HepG2 (cell line): Measurements from ENCODE around the gene PPARA. TPM values are rescaled to one million over a fixed set of nuclear protein-coding genes. Genes with fewer than 3 reads are reported as not detected.

Experiments used
- KDM5A ChIP-seq: fragments of 200-600 bp; sonication (generic); IDR thresholded peaks from 2 replicates; pipeline ENCODE4 v1.7.0; 2018; ENCODE audit warnings: antibody characterized with exemption, mild to moderate bottlenecking, low read length, borderline replicate concordance
- MAZ ChIP-seq, 2 experiments: sonication (generic) in 1 of 2; formaldehyde crosslinking in 1 of 2; IDR thresholded peaks; 2 replicates each; pipeline versions ENCODE4 v1.5.0 to v1.6.1; 2012 to 2020; ENCODE audit warnings: low read depth in 2 of 2, mild to moderate bottlenecking in 2 of 2, borderline replicate concordance in 1 of 2, improper control_type of control experiment in 1 of 2, low read length in 1 of 2, missing genetic modification reagents in 1 of 2, moderate library complexity in 1 of 2
- NFIB ChIP-seq: sonication (generic); formaldehyde crosslinking; IDR thresholded peaks from 2 replicates; pipeline ENCODE4 v1.9.0; 2021; ENCODE audit warnings: missing genetic modification reagents, mild to moderate bottlenecking, borderline replicate concordance
- SYNCRIP ChIP-seq: fragments of 200-400 bp; formaldehyde crosslinking; IDR thresholded peaks from 2 replicates; pipeline ENCODE4 v1.6.1; 2018; ENCODE audit warnings: mild to moderate bottlenecking, low read depth, low read length; ENCODE audit not compliant: insufficient read depth
- YEATS4 ChIP-seq: sonication (generic); formaldehyde crosslinking; IDR thresholded peaks from 2 replicates; pipeline ENCODE4 v1.4.0; 2020; ENCODE audit warnings: missing genetic modification reagents, borderline replicate concordance
- ZBTB7B ChIP-seq: sonication (generic); formaldehyde crosslinking; IDR thresholded peaks from 2 replicates; pipeline ENCODE4 v1.4.0; 2020; ENCODE audit warnings: missing genetic modification reagents
- ZFY ChIP-seq: sonication (generic); formaldehyde crosslinking; IDR thresholded peaks from 2 replicates; pipeline ENCODE4 v1.4.0; 2020; ENCODE audit warnings: missing genetic modification reagents
- ZNF136 ChIP-seq: sonication (generic); formaldehyde crosslinking; IDR thresholded peaks from 2 replicates; pipeline ENCODE4 v1.8.1; 2022; ENCODE audit warnings: low read depth, mild to moderate bottlenecking, moderate library complexity, missing genetic modification reagents
- polyA plus RNA-seq, 8 experiments: library from polyadenylated mRNA; depleted of rRNA in 3 of 8; stranded (reverse) in 7 of 8; unstranded in 1 of 8; fragments of >200 nt; fragmentation: Illumina TruSeq in 4 of 8; extraction: Trizol in 4 of 8; gene quantifications; 2 replicates each; pipeline versions ENCODE4 v1.2.1 to v1.2.3, GENCODE V29; 2011 to 2016; ENCODE audit warnings: low read depth in 4 of 8, missing spikeins in 1 of 8, mixed read lengths in 1 of 8; ENCODE audit not compliant: insufficient read depth in 1 of 8
- total RNA-seq, 5 experiments: library from RNA; depleted of rRNA; stranded (reverse); fragments of >200 nt; fragmentation: Illumina TruSeq; extraction: Trizol; gene quantifications; 2 replicates each; pipeline ENCODE4 v1.2.3, GENCODE V29; 2016; ENCODE audit warnings: low read depth in 1 of 5
- TF ChIP-seq, protein P1 (sequence below): sonication (generic); formaldehyde crosslinking; IDR thresholded peaks from 2 replicates; pipeline ENCODE4 v1.4.0; 2020; ENCODE audit warnings: missing genetic modification reagents
- TF ChIP-seq, protein P2 (sequence below): sonication (generic); formaldehyde crosslinking; IDR thresholded peaks from 2 replicates; pipeline ENCODE4 v1.4.0; 2020; ENCODE audit warnings: mild to moderate bottlenecking, missing genetic modification reagents, borderline replicate concordance
- TF ChIP-seq, protein P3 (sequence below): sonication (generic); formaldehyde crosslinking; IDR thresholded peaks from 2 replicates; pipeline ENCODE4 v1.4.0; 2020; ENCODE audit warnings: mild to moderate bottlenecking, low read depth, missing genetic modification reagents
- TF ChIP-seq, protein P4 (sequence below): sonication (generic); formaldehyde crosslinking; IDR thresholded peaks from 2 replicates; pipeline ENCODE4 v1.9.0; 2022; ENCODE audit warnings: missing genetic modification reagents, mild to moderate bottlenecking, borderline replicate concordance
- TF ChIP-seq, protein P5 (sequence below): IDR thresholded peaks from 2 replicates; pipeline ENCODE4 v1.6.1; 2018; ENCODE audit warnings: missing genetic modification reagents, mild to moderate bottlenecking, missing compliant biosample characterization

PPARA gene
- total and polyA plus RNA-seq, 2 of the 13 experiments (the other 11 are each of a cell fraction or from before 2014, with no cell fraction given) = 18.2 to 24.7 TPM

DNA sequence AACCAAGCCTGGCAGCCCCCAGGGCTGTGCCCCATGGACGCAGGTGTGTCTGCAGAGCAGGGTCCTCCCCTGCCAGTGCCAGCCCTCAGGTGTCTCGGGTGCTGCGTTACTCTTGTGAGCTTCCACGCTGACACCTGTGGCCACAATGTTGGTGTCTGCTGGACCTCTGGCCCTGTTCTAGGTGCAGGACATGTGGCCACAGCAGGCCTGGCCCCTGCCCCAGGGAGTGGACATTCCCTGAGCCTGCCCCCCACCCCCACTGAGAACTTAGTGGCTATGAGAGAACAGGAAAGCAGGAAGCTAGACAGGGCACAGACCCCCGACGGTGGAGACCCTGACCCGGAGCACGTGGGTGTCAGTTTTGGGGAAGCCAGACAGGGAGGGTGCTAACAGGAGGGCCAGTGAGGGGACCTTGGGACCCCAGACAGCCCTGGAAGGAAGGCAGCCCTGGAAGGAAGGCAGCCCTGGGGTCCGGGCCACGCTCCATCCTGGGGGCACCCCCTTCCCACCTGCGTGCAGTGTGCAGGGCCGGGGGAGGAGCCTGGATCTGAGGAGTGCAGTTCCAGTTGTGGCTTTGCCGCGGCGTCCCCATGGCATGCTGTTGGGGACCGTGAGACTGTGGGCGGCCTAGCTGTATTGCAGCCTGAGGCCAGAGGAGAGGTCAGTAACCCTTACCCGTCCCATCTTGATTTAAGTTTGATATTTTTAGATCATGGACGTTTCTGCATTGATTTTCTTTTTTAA is 43.9 kb upstream of the PPARA start (continued):
- TF ChIP-seq, protein P1, sequence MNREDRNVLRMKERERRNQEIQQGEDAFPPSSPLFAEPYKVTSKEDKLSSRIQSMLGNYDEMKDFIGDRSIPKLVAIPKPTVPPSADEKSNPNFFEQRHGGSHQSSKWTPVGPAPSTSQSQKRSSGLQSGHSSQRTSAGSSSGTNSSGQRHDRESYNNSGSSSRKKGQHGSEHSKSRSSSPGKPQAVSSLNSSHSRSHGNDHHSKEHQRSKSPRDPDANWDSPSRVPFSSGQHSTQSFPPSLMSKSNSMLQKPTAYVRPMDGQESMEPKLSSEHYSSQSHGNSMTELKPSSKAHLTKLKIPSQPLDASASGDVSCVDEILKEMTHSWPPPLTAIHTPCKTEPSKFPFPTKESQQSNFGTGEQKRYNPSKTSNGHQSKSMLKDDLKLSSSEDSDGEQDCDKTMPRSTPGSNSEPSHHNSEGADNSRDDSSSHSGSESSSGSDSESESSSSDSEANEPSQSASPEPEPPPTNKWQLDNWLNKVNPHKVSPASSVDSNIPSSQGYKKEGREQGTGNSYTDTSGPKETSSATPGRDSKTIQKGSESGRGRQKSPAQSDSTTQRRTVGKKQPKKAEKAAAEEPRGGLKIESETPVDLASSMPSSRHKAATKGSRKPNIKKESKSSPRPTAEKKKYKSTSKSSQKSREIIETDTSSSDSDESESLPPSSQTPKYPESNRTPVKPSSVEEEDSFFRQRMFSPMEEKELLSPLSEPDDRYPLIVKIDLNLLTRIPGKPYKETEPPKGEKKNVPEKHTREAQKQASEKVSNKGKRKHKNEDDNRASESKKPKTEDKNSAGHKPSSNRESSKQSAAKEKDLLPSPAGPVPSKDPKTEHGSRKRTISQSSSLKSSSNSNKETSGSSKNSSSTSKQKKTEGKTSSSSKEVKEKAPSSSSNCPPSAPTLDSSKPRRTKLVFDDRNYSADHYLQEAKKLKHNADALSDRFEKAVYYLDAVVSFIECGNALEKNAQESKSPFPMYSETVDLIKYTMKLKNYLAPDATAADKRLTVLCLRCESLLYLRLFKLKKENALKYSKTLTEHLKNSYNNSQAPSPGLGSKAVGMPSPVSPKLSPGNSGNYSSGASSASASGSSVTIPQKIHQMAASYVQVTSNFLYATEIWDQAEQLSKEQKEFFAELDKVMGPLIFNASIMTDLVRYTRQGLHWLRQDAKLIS (CRISPR knock-in tag) = no peak
- TF ChIP-seq ZFY (CRISPR knock-in tag) (peak; percentile 41; the same call in 1 of the 2 replicates), KDM5A (no peak), NFIB (no peak), ZBTB7B (0 out of 2 replicates have a peak, but pooled peaks have one; percentile 15), MAZ (IDR thresholded peaks at IDR 0.05; ENCODE audit: borderline replicate concordance, low read depth, low read length) (no peak), MAZ (CRISPR knock-in tag; IDR thresholded peaks at IDR 0.05; ENCODE audit: low read depth) (peak; percentile 38; the same call in 1 of the 2 replicates), SYNCRIP (no peak), ZNF136 (peak; percentile 80; the same call in 1 of the 2 replicates), YEATS4 (CRISPR knock-in tag) (peak; percentile 11)
- TF ChIP-seq, protein P2, sequence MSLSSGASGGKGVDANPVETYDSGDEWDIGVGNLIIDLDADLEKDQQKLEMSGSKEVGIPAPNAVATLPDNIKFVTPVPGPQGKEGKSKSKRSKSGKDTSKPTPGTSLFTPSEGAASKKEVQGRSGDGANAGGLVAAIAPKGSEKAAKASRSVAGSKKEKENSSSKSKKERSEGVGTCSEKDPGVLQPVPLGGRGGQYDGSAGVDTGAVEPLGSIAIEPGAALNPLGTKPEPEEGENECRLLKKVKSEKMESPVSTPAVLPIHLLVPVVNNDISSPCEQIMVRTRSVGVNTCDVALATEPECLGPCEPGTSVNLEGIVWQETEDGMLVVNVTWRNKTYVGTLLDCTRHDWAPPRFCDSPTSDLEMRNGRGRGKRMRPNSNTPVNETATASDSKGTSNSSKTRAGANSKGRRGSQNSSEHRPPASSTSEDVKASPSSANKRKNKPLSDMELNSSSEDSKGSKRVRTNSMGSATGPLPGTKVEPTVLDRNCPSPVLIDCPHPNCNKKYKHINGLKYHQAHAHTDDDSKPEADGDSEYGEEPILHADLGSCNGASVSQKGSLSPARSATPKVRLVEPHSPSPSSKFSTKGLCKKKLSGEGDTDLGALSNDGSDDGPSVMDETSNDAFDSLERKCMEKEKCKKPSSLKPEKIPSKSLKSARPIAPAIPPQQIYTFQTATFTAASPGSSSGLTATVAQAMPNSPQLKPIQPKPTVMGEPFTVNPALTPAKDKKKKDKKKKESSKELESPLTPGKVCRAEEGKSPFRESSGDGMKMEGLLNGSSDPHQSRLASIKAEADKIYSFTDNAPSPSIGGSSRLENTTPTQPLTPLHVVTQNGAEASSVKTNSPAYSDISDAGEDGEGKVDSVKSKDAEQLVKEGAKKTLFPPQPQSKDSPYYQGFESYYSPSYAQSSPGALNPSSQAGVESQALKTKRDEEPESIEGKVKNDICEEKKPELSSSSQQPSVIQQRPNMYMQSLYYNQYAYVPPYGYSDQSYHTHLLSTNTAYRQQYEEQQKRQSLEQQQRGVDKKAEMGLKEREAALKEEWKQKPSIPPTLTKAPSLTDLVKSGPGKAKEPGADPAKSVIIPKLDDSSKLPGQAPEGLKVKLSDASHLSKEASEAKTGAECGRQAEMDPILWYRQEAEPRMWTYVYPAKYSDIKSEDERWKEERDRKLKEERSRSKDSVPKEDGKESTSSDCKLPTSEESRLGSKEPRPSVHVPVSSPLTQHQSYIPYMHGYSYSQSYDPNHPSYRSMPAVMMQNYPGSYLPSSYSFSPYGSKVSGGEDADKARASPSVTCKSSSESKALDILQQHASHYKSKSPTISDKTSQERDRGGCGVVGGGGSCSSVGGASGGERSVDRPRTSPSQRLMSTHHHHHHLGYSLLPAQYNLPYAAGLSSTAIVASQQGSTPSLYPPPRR = peak; percentile 40; the same call in 1 of the 2 replicates
- TF ChIP-seq, protein P3, sequence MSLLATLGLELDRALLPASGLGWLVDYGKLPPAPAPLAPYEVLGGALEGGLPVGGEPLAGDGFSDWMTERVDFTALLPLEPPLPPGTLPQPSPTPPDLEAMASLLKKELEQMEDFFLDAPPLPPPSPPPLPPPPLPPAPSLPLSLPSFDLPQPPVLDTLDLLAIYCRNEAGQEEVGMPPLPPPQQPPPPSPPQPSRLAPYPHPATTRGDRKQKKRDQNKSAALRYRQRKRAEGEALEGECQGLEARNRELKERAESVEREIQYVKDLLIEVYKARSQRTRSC (CRISPR knock-in tag) = 0 out of 2 replicates have a peak, but pooled peaks have one; percentile 38
- TF ChIP-seq, protein P4, sequence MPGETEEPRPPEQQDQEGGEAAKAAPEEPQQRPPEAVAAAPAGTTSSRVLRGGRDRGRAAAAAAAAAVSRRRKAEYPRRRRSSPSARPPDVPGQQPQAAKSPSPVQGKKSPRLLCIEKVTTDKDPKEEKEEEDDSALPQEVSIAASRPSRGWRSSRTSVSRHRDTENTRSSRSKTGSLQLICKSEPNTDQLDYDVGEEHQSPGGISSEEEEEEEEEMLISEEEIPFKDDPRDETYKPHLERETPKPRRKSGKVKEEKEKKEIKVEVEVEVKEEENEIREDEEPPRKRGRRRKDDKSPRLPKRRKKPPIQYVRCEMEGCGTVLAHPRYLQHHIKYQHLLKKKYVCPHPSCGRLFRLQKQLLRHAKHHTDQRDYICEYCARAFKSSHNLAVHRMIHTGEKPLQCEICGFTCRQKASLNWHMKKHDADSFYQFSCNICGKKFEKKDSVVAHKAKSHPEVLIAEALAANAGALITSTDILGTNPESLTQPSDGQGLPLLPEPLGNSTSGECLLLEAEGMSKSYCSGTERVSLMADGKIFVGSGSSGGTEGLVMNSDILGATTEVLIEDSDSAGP = peak; percentile 48; the same call in 1 of the 2 replicates
- TF ChIP-seq, protein P5, sequence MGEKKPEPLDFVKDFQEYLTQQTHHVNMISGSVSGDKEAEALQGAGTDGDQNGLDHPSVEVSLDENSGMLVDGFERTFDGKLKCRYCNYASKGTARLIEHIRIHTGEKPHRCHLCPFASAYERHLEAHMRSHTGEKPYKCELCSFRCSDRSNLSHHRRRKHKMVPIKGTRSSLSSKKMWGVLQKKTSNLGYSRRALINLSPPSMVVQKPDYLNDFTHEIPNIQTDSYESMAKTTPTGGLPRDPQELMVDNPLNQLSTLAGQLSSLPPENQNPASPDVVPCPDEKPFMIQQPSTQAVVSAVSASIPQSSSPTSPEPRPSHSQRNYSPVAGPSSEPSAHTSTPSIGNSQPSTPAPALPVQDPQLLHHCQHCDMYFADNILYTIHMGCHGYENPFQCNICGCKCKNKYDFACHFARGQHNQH (CRISPR knock-in tag) = no peak
